ENCODE measurements around the gene ADCK2. TPM values are rescaled to one million over a fixed set of nuclear protein-coding genes. Genes with fewer than 3 reads are reported as not detected.
"Not testable (repeated sequence)": the region's sequence is repeated elsewhere in the genome, so short reads cannot be mapped to it uniquely, and the experiment has no call there.

ADCK2 gene
- total RNA-seq, 1 experiment from 2014 or later, result 20.6 TPM

GRCh38 chr7:140694592-140694991 is 21.8 kb downstream of the ADCK2 start:
- no peak for DNase-seq (ENCODE audit: low read depth)

- no peak for DNase-seq (ENCODE audit: low read depth)
Measured at GRCh38 chr7:140695381-140695780, 22.6 kb downstream of the ADCK2 start.

GRCh38 chr7:140696024-140696679 is 23.4 kb downstream of the ADCK2 start:
- peak; percentile 93 for DNase-seq (ENCODE audit: low read depth)

- DNase-seq (ENCODE audit: low read depth), result peak; percentile 85
Measured at GRCh38 chr7:140696680-140697446, 24.1 kb downstream of the ADCK2 start, which contains the start of gene NDUFB2. NDUFB2 (plus strand) TSS chr7:140696708; CDS start chr7:140696745, 37 bp downstream.

GRCh38 chr7:140697447-140698143 is 24.9 kb downstream of the ADCK2 start:
- no peak for DNase-seq (ENCODE audit: low read depth)

GRCh38 chr7:140698477-140698876 is 25.7 kb downstream of the ADCK2 start:
- DNase-seq (ENCODE audit: low read depth), result no peak

- no peak for DNase-seq (ENCODE audit: low read depth)
Measured at GRCh38 chr7:140702774-140703173, 30.0 kb downstream of the ADCK2 start.

GRCh38 chr7:140704205-140704604 is 31.5 kb downstream of the ADCK2 start:
- no peak for DNase-seq (ENCODE audit: low read depth)

GRCh38 chr7:140707132-140707531 is 34.4 kb downstream of the ADCK2 start:
- DNase-seq (ENCODE audit: low read depth), result no peak

- not testable (repeated sequence) for DNase-seq (ENCODE audit: low read depth)
Measured at GRCh38 chr7:140708764-140709163, 36.0 kb downstream of the ADCK2 start.

GRCh38 chr7:140712392-140712791 is 39.6 kb downstream of the ADCK2 start:
- not testable (repeated sequence) for DNase-seq (ENCODE audit: low read depth)

GRCh38 chr7:140714331-140715040 is 41.7 kb downstream of the ADCK2 start:
- no peak for DNase-seq (ENCODE audit: low read depth)

- peak; percentile 5 for DNase-seq (ENCODE audit: low read depth)
Measured at GRCh38 chr7:140719721-140720120, 47.0 kb downstream of the ADCK2 start.

- no peak for DNase-seq (ENCODE audit: low read depth)
Measured at GRCh38 chr7:140722254-140722653, 49.5 kb downstream of the ADCK2 start.

- DNase-seq (ENCODE audit: low read depth), result no peak
Measured at GRCh38 chr7:140723006-140723405, 50.3 kb downstream of the ADCK2 start.

GRCh38 chr7:140723574-140723973 is 50.8 kb downstream of the ADCK2 start:
- DNase-seq (ENCODE audit: low read depth), result no peak

- DNase-seq (ENCODE audit: low read depth), result no peak
Measured at GRCh38 chr7:140724706-140725105, 52.0 kb downstream of the ADCK2 start.

GRCh38 chr7:140726281-140726680 is 53.5 kb downstream of the ADCK2 start:
- peak; percentile 50 for DNase-seq (ENCODE audit: low read depth)

- no peak for DNase-seq (ENCODE audit: low read depth)
Measured at GRCh38 chr7:140732416-140732815, 59.7 kb downstream of the ADCK2 start.

- no peak for DNase-seq (ENCODE audit: low read depth)
Measured at GRCh38 chr7:140734096-140734495, 61.4 kb downstream of the ADCK2 start.

GRCh38 chr7:140734729-140735128 is 62.0 kb downstream of the ADCK2 start:
- no peak for DNase-seq (ENCODE audit: low read depth)

- DNase-seq (ENCODE audit: low read depth), result no peak
Measured at GRCh38 chr7:140738280-140738679, 65.5 kb downstream of the ADCK2 start.

Measured in LHCN-M2 (cell line).